Esophagus (tissue), 2 donors: ENCODE measurements around the gene RPL10A. TPM values are rescaled to one million over a fixed set of nuclear protein-coding genes. Genes with fewer than 3 reads are reported as not detected.

Source experiments
- polyA plus RNA-seq, 2 donors: library from polyadenylated mRNA; stranded (reverse); fragments of 200-250 nt; gene quantifications; one replicate each; pipeline ENCODE4 v1.2.3, GENCODE V29; 2013
- donor health status: healthy with polysubstance abuse.
- donor health status: Bipolar disorder and iron deficiency.

Gene RPL10A
- polyA plus RNA-seq, 2 donors: 735 to 2,438 TPM

Other genes starting within 250 kb of the RPL10A start
- gene ZNF76, start 208.7 kb upstream of the RPL10A start, polyA plus RNA-seq: 10 to 100 TPM; 15.3 to 26.9 TPM
- 10 to 100 TPM; 25.2 to 38.6 TPM for gene DEF6, start 170.6 kb upstream of the RPL10A start, polyA plus RNA-seq
- 10 to 100 TPM; 28.1 to 45.1 TPM for gene PPARD, start 125.8 kb upstream of the RPL10A start, polyA plus RNA-seq
- 1 to 10 TPM; 4.6 to 6.3 TPM for gene FANCE, start 16.1 kb upstream of the RPL10A start, polyA plus RNA-seq
- 10 to 100 TPM; 28.6 to 29.1 TPM for gene TEAD3, start 28.7 kb downstream of the RPL10A start, polyA plus RNA-seq
- gene TULP1, start 44.5 kb downstream of the RPL10A start, polyA plus RNA-seq: under 1 TPM; 0.08 TPM
- gene FKBP5, start 220.5 kb downstream of the RPL10A start, polyA plus RNA-seq: 10 to 100 TPM; 32.8 to 45.9 TPM